OCI-LY7 (cell line): ENCODE measurements around the gene TBC1D19. TPM values are rescaled to one million over a fixed set of nuclear protein-coding genes. Genes with fewer than 3 reads are reported as not detected.

Experiments used
- BruUV-seq: library from RNA; stranded (reverse); fragments of 400-500 nt; replicated peaks from 2 replicates; lab custom pipeline; 2021; lab: Mats Ljungman, UMichigan
- CTCF ChIA-PET: fragments of 300-600 bp; sonication (Branson Sonifier 250); formaldehyde crosslinking; loops from one replicate; lab custom pipeline; 2022; ENCODE audit warnings: antibody characterized with exemption; ENCODE audit not compliant: unreplicated experiment; lab: Charles Lee
- POLR2A ChIA-PET: fragments of 300-600 bp; sonication (Branson Sonifier 250); formaldehyde crosslinking; loops from one replicate; lab custom pipeline; 2022; ENCODE audit warnings: antibody characterized with exemption; lab: Charles Lee
- DNase-seq: peaks from one replicate; pipeline ENCODE4 v3.0.0-alpha.2; 2015; ENCODE audit warnings: low spot score
- H2AFZ ChIP-seq: fragments of 200-600 bp; sonication (generic), shearing (Covaris generic); 2 replicates; pipeline ENCODE4 v1.6.1; 2014; ENCODE audit warnings: mild to moderate bottlenecking, antibody characterized with exemption, low read length, moderate library complexity
- H3K27ac ChIP-seq: fragments of 200-600 bp; sonication (generic); 2 replicates; pipeline ENCODE4 v1.5.1; 2014; ENCODE audit warnings: mixed run types, low read depth, mild to moderate bottlenecking, moderate library complexity, low read length, inconsistent platforms; ENCODE audit not compliant: poor library complexity, severe bottlenecking
- H3K36me3 ChIP-seq: fragments of 200-600 bp; sonication (generic); 2 replicates; pipeline ENCODE4 v1.6.1; 2014; ENCODE audit warnings: mild to moderate bottlenecking, antibody characterized with exemption, low read length, moderate library complexity, mixed read lengths; ENCODE audit not compliant: insufficient read depth
- H3K4me1 ChIP-seq: fragments of 200-600 bp; sonication (generic); 2 replicates; pipeline ENCODE4 v1.5.1; 2014; ENCODE audit warnings: mild to moderate bottlenecking, low read length; ENCODE audit not compliant: insufficient read depth, poor library complexity, severe bottlenecking
- H3K4me2 ChIP-seq: fragments of 200-600 bp; sonication (generic); 2 replicates; pipeline ENCODE4 v1.6.1; 2014; ENCODE audit warnings: mild to moderate bottlenecking, low read length
- H3K4me3 ChIP-seq: fragments of 200-600 bp; sonication (generic); 2 replicates; pipeline ENCODE4 v1.5.1; 2014; ENCODE audit warnings: mild to moderate bottlenecking, low read depth, low read length; ENCODE audit not compliant: poor library complexity, severe bottlenecking
- H3K79me2 ChIP-seq: fragments of 200-600 bp; sonication (generic); 2 replicates; pipeline ENCODE4 v1.6.1; 2016; ENCODE audit warnings: low read depth, mild to moderate bottlenecking, low read length, moderate library complexity, mixed read lengths; ENCODE audit not compliant: insufficient read depth
- H3K9me2 ChIP-seq: fragments of 200-600 bp; sonication (generic); 2 replicates; pipeline ENCODE4 v1.6.1; 2016; ENCODE audit warnings: mild to moderate bottlenecking, low read length, mixed read lengths; ENCODE audit not compliant: insufficient read depth
- H3K9me3 ChIP-seq: fragments of 200-600 bp; sonication (generic); 2 replicates; pipeline ENCODE4 v1.6.1; 2014; ENCODE audit warnings: mild to moderate bottlenecking, mixed run types, low read length, mixed read lengths
- H4K20me1 ChIP-seq: fragments of 200-600 bp; sonication (generic); 2 replicates; pipeline ENCODE4 v1.6.1; 2014; ENCODE audit warnings: mild to moderate bottlenecking, antibody characterized with exemption, low read length, moderate library complexity, mixed read lengths; ENCODE audit not compliant: insufficient read depth
- EZH2phosphoT487 ChIP-seq: fragments of 200-600 bp; sonication (generic); IDR thresholded peaks from 2 replicates; pipeline ENCODE4 v1.6.1; 2018; ENCODE audit warnings: low read depth, borderline replicate concordance, mild to moderate bottlenecking, mixed run types, antibody characterized with exemption, low read length, moderate library complexity, mixed read lengths
- intact Hi-C: fragments of 100-400 bp; cut with micrococcal nuclease; formaldehyde crosslinking; loops from one replicate; pipeline ENCODE4 v1.10.0; 2022; ENCODE audit not compliant: unreplicated experiment
- total RNA-seq, 2 experiments: library from RNA; depleted of rRNA in 1 of 2; stranded (reverse); fragments of >200 nt in 1 of 2; shearing (Covaris generic) in 1 of 2; gene quantifications; 2 replicates each; pipeline ENCODE4 v1.2.3, GENCODE V29; 2014 to 2022
- TF ChIP-seq, protein P1 (sequence below): fragments of 200-600 bp; sonication (generic); conservative IDR thresholded peaks from 2 replicates; pipeline ENCODE4 v1.5.1; 2014; ENCODE audit warnings: mild to moderate bottlenecking, antibody characterized with exemption, low read length, moderate library complexity, mixed read lengths

Gene TBC1D19
- total RNA-seq, 2 experiments from 2014 or later: 10.1 to 11.0 TPM

DNA sequence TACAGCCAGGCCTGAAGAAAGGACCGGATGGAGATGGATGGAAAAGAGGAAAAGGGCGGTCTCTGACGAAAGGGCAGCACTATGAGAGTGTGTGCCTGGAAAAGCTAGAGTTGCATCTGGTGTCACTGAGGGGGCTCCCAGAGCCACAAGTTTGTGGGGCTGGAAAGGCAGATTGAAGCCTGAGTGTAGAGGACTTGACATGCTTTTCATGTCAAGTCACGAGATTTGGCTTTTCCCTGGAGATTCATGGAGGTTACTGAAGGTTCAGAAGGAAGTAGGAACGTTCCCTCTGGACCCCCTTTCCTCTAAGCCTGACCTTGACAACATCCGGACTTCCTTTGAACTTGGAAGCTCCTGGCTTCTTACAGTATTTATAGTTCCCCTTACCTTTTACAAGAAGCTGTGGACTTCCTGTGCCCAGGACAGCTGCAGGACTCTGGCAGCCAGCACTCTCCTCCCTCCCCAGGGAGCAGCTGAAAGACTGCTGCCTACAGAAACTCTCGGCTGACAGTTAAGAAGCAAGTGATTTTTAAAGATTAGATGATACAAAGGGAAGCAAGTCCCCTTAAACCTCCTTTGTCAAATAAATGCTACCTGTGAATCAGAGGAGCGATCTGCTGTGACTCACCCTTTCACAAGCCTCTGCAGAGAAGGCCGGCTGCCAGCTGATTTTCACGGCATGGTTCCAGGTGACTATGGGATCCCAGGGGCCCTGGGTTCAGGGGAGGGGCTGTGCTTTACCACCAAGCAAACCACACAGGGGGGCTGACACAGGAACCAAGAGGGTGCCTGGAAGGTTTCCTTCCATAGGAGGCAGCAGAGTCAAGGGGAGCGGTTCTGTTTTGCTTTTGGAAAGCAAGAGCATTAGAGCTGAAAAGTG is 203.8 kb downstream of the TBC1D19 start:
- DNase-seq: peak; percentile 88
- no peaks in the 10 kb centered on the region for H3K79me2 ChIP-seq
- POLR2A ChIA-PET: interaction anchor here (0.6 to 3.8 kb wide), 23 partner anchors 8 to 294 kb away, joined by 3 to 25 read pairs (median 4); no protein-coding TSS in a partner anchor
- TF ChIP-seq, protein P1, sequence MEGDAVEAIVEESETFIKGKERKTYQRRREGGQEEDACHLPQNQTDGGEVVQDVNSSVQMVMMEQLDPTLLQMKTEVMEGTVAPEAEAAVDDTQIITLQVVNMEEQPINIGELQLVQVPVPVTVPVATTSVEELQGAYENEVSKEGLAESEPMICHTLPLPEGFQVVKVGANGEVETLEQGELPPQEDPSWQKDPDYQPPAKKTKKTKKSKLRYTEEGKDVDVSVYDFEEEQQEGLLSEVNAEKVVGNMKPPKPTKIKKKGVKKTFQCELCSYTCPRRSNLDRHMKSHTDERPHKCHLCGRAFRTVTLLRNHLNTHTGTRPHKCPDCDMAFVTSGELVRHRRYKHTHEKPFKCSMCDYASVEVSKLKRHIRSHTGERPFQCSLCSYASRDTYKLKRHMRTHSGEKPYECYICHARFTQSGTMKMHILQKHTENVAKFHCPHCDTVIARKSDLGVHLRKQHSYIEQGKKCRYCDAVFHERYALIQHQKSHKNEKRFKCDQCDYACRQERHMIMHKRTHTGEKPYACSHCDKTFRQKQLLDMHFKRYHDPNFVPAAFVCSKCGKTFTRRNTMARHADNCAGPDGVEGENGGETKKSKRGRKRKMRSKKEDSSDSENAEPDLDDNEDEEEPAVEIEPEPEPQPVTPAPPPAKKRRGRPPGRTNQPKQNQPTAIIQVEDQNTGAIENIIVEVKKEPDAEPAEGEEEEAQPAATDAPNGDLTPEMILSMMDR: peak; percentile 86
- TF ChIP-seq EZH2phosphoT487: no peak
- no peaks in the 10 kb centered on the region for H3K9me2 ChIP-seq
- H3K4me1 ChIP-seq: peaks cover 42% of the 10 kb centered on the region
- CTCF ChIA-PET: interaction anchor here (0.6 to 1.7 kb wide), 5 partner anchors 40 to 1473 kb away, joined by 3 to 4 read pairs (median 3); no protein-coding TSS in a partner anchor
- H2AFZ ChIP-seq: peak overlapping the region; percentile 56; the same call in 1 of the 2 replicates
- BruUV-seq: TSS peak; percentile 82
- H3K4me2 ChIP-seq: peak overlapping the region; percentile 88
- intact Hi-C loops: loop anchor here (1.0 to 5.0 kb wide), 4 partner anchors 40 to 223 kb away; partner anchors contain the start of gene STIM2
- peak overlapping the region; percentile 84 for H3K27ac ChIP-seq
- peaks cover 8% of the 10 kb centered on the region; the same call in 1 of the 2 replicates for H3K36me3 ChIP-seq
- peaks cover 8% of the 10 kb centered on the region; the same call in 1 of the 2 replicates for H3K9me3 ChIP-seq
- peak overlapping the region; percentile 59 for H3K4me3 ChIP-seq
- H4K20me1 ChIP-seq: no peaks in the 10 kb centered on the region

DNA sequence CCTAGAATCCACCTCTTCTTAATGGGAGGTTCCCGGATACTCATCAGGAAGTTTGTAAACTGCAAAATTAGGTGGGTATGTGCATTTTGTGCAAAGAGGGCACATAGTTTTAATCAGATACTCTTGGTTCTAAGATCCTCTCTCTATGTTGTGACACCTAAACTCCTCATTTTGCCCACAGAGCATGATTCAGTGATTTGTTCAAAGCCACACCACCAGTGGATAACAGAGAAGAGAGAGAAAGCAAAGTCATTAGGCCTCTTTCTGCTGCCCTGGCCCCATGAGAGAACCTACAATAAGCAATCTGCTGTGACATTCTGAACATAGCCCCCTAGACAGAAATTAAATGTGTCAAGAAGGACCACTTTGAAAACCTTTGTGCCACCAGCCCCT is 204.5 kb downstream of the TBC1D19 start:
- H3K4me1 ChIP-seq: peaks cover 41% of the 10 kb centered on the region

More for the DNA sequence above, 204.5 kb downstream of the TBC1D19 start:
- peak overlapping the region; percentile 88 for H3K4me2 ChIP-seq
- peak; percentile 29 for DNase-seq
- H2AFZ ChIP-seq: peak overlapping the region; percentile 56; the same call in 1 of the 2 replicates
- peak overlapping the region; percentile 59 for H3K4me3 ChIP-seq
- TF ChIP-seq, protein P1: peak; percentile 35
- TF ChIP-seq EZH2phosphoT487: no peak
- peaks cover 8% of the 10 kb centered on the region; the same call in 1 of the 2 replicates for H3K9me3 ChIP-seq
- ChIA-PET CTCF (interaction anchor here (0.7 to 1.7 kb wide), 3 partner anchors 39 to 43 kb away, joined by 3 to 4 read pairs (median 4); no protein-coding TSS in a partner anchor), POLR2A (interaction anchor here (0.6 to 3.8 kb wide), 15 partner anchors 8 to 293 kb away, joined by 3 to 25 read pairs (median 4); no protein-coding TSS in a partner anchor)
- no peaks in the 10 kb centered on the region for H3K79me2 ChIP-seq
- intact Hi-C loops: loop anchor here (1.0 to 5.0 kb wide), 4 partner anchors 39 to 222 kb away; partner anchors contain the start of gene STIM2
- no TSS peak for BruUV-seq
- no peaks in the 10 kb centered on the region for H4K20me1 ChIP-seq
- H3K27ac ChIP-seq: peak overlapping the region; percentile 84
- peaks cover 8% of the 10 kb centered on the region; the same call in 1 of the 2 replicates for H3K36me3 ChIP-seq
- H3K9me2 ChIP-seq: no peaks in the 10 kb centered on the region
